ENCODE data around the gene PTPRN.

DNA sequence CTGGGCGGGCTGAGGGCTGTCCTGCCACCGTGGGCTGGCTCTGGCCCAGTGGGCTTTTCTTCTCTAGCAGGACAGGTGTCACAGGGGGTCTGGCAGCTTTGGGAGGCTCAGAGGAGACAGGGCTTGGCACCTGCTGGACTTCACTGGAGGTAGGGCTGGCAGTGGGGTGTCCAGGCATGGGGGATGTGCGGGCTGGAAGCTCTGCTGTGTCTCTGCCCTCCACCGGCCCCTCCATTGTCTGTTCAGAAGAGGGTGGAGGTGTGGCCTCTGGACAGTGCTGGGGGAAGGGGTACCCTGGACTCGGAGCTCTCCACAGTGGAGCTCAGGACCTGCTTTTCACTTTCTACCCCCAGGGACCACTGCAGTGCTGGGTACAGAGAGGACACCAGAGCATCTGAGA, 9.2 kb downstream of the PTPRN start:
- TF ChIP-seq CTCF (IDR thresholded peaks at IDR 0.05; ENCODE audit: insufficient read depth, low read length, poor library complexity, severe bottlenecking) (no peak), EZH2phosphoT487 (conservative IDR thresholded peaks at IDR 0.05; ENCODE audit: low read length) (no peak)
